HepG2 (cell line): ENCODE data around the gene PMVK. TPM values are rescaled to one million over a fixed set of nuclear protein-coding genes. Genes with fewer than 3 reads are reported as not detected.

Experiments used
- HOXD1 ChIP-seq: sonication (generic); formaldehyde crosslinking; IDR thresholded peaks from 2 replicates; pipeline ENCODE4 v1.5.0; 2020; ENCODE audit warnings: missing genetic modification reagents
- PRMT3 ChIP-seq: sonication (generic); formaldehyde crosslinking; IDR thresholded peaks from 2 replicates; pipeline ENCODE4 v1.8.1; 2022; ENCODE audit warnings: low read depth, mild to moderate bottlenecking, moderate library complexity, missing genetic modification reagents, borderline replicate concordance
- ZNF605 ChIP-seq: sonication (generic); formaldehyde crosslinking; IDR thresholded peaks from 2 replicates; pipeline ENCODE4 v1.8.0; 2022; ENCODE audit warnings: mild to moderate bottlenecking, missing genetic modification reagents
- ZNF609 ChIP-seq: sonication (generic); formaldehyde crosslinking; IDR thresholded peaks from 2 replicates; pipeline ENCODE4 v1.4.0; 2020; ENCODE audit warnings: mild to moderate bottlenecking, missing genetic modification reagents, borderline replicate concordance
- polyA plus RNA-seq, 8 experiments: library from polyadenylated mRNA; depleted of rRNA in 3 of 8; stranded (reverse) in 7 of 8; unstranded in 1 of 8; fragments of >200 nt; fragmentation: Illumina TruSeq in 4 of 8; extraction: Trizol in 4 of 8; gene quantifications; 2 replicates each; pipeline versions ENCODE4 v1.2.1 to v1.2.3, GENCODE V29; 2011 to 2016; ENCODE audit warnings: low read depth in 4 of 8, missing spikeins in 1 of 8, mixed read lengths in 1 of 8; ENCODE audit not compliant: insufficient read depth in 1 of 8
- total RNA-seq, 5 experiments: library from RNA; depleted of rRNA; stranded (reverse); fragments of >200 nt; fragmentation: Illumina TruSeq; extraction: Trizol; gene quantifications; 2 replicates each; pipeline ENCODE4 v1.2.3, GENCODE V29; 2016; ENCODE audit warnings: low read depth in 1 of 5
- TF ChIP-seq, protein P1 (sequence below): sonication (generic); formaldehyde crosslinking; IDR thresholded peaks from 2 replicates; pipeline ENCODE4 v1.4.0; 2020; ENCODE audit warnings: mild to moderate bottlenecking, missing genetic modification reagents
- TF ChIP-seq, protein P2 (sequence below): sonication (generic); formaldehyde crosslinking; IDR thresholded peaks from 2 replicates; pipeline ENCODE4 v1.5.1; 2020; ENCODE audit warnings: mild to moderate bottlenecking, missing genetic modification reagents, moderate library complexity

PMVK gene
- total and polyA plus RNA-seq, 2 of the 13 experiments (the other 11 are each of a cell fraction or from before 2014, with no cell fraction given), result 3.9 to 12.6 TPM

DNA sequence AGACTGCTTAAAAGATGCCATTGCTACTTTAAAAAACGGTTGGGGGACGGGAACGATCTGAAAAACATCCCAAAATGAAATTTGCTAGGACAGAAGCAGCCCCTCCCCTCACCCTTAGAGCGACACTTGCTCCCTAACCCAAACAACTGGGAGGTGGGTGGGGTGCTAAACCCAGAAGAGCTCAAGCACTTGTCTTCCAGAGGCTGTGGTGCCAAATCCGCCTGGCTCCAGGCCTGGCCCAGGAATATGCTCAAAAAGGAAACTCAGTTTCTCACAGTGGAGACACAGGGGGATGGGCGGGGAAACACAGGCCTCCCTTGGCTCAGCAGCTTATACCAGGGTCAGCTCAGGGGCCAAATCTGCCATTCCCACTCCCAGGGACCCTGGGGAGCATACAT is 20.0 kb upstream of the PMVK start (continued):
- TF ChIP-seq ZNF609 (0 out of 2 replicates have a peak, but pooled peaks have one; percentile 32), PRMT3 (CRISPR knock-in tag) (no peak), ZNF605 (CRISPR knock-in tag) (no peak), HOXD1 (CRISPR knock-in tag) (no peak)
- TF ChIP-seq, protein P1, sequence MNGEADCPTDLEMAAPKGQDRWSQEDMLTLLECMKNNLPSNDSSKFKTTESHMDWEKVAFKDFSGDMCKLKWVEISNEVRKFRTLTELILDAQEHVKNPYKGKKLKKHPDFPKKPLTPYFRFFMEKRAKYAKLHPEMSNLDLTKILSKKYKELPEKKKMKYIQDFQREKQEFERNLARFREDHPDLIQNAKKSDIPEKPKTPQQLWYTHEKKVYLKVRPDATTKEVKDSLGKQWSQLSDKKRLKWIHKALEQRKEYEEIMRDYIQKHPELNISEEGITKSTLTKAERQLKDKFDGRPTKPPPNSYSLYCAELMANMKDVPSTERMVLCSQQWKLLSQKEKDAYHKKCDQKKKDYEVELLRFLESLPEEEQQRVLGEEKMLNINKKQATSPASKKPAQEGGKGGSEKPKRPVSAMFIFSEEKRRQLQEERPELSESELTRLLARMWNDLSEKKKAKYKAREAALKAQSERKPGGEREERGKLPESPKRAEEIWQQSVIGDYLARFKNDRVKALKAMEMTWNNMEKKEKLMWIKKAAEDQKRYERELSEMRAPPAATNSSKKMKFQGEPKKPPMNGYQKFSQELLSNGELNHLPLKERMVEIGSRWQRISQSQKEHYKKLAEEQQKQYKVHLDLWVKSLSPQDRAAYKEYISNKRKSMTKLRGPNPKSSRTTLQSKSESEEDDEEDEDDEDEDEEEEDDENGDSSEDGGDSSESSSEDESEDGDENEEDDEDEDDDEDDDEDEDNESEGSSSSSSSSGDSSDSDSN (CRISPR knock-in tag), result 0 out of 2 replicates have a peak, but pooled peaks have one; percentile 1
- TF ChIP-seq, protein P2, sequence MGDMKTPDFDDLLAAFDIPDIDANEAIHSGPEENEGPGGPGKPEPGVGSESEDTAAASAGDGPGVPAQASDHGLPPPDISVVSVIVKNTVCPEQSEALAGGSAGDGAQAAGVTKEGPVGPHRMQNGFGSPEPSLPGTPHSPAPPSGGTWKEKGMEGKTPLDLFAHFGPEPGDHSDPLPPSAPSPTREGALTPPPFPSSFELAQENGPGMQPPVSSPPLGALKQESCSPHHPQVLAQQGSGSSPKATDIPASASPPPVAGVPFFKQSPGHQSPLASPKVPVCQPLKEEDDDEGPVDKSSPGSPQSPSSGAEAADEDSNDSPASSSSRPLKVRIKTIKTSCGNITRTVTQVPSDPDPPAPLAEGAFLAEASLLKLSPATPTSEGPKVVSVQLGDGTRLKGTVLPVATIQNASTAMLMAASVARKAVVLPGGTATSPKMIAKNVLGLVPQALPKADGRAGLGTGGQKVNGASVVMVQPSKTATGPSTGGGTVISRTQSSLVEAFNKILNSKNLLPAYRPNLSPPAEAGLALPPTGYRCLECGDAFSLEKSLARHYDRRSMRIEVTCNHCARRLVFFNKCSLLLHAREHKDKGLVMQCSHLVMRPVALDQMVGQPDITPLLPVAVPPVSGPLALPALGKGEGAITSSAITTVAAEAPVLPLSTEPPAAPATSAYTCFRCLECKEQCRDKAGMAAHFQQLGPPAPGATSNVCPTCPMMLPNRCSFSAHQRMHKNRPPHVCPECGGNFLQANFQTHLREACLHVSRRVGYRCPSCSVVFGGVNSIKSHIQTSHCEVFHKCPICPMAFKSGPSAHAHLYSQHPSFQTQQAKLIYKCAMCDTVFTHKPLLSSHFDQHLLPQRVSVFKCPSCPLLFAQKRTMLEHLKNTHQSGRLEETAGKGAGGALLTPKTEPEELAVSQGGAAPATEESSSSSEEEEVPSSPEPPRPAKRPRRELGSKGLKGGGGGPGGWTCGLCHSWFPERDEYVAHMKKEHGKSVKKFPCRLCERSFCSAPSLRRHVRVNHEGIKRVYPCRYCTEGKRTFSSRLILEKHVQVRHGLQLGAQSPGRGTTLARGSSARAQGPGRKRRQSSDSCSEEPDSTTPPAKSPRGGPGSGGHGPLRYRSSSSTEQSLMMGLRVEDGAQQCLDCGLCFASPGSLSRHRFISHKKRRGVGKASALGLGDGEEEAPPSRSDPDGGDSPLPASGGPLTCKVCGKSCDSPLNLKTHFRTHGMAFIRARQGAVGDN (CRISPR knock-in tag), result peak; percentile 5; the same call in 1 of the 2 replicates
